Measurements from ENCODE around the gene MIPEP. TPM values are rescaled to one million over a fixed set of nuclear protein-coding genes. Genes with fewer than 3 reads are reported as not detected.
"Not testable (repeated sequence)": the region's sequence is repeated elsewhere in the genome, so short reads cannot be mapped to it uniquely, and the experiment has no call there.

Gene MIPEP
- total RNA-seq, 2 donors from 2014 or later = 26.2 to 27.1 TPM

DNA sequence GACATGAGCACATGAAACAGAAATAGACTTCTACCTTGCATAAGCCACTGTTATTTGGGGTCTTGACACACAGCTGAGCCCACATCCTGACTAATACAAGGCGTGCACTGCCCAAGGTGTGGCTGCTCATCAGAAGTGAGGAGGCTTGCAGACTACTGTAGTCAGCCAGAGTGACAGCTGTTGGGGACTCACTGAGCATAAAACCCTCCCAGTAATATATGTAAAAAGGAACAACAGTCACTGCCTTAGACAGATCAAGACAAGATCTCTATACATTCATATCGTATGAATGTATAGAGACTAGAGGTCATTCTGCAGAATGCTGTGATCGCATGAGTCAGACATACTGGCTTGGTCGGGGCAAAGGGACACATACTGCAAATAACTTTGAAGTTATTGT is 12.2 kb upstream of the MIPEP start:
- WGBS = 93% methylated on average over 4 of the region's 4 CpGs
- Histone ChIP-seq H3K36me3 (no peaks in the 10 kb centered on the region), H3K4me3 (no peak overlapping the region), H3K9me3 (no peaks in the 10 kb centered on the region), H3K27me3 (replicated peaks; ENCODE audit: insufficient read depth) (no peaks in the 10 kb centered on the region), H3K4me1 (replicated peaks) (no peaks in the 10 kb centered on the region), H3K27ac (no peak overlapping the region)
- intact Hi-C loops (cut with DNase I) = loop anchor here (5.0 kb wide), 1 partner anchor 111 kb away; no protein-coding TSS in a partner anchor
- DNase-seq (ENCODE audit: low spot score) = no peak
- no peak for TF ChIP-seq POLR2AphosphoS5 (IDR thresholded peaks at IDR 0.05)
- TF ChIP-seq, protein P1, sequence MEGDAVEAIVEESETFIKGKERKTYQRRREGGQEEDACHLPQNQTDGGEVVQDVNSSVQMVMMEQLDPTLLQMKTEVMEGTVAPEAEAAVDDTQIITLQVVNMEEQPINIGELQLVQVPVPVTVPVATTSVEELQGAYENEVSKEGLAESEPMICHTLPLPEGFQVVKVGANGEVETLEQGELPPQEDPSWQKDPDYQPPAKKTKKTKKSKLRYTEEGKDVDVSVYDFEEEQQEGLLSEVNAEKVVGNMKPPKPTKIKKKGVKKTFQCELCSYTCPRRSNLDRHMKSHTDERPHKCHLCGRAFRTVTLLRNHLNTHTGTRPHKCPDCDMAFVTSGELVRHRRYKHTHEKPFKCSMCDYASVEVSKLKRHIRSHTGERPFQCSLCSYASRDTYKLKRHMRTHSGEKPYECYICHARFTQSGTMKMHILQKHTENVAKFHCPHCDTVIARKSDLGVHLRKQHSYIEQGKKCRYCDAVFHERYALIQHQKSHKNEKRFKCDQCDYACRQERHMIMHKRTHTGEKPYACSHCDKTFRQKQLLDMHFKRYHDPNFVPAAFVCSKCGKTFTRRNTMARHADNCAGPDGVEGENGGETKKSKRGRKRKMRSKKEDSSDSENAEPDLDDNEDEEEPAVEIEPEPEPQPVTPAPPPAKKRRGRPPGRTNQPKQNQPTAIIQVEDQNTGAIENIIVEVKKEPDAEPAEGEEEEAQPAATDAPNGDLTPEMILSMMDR (IDR thresholded peaks at IDR 0.05) = no peak
- TF ChIP-seq POLR2A (IDR thresholded peaks at IDR 0.05) = no peak

DNA sequence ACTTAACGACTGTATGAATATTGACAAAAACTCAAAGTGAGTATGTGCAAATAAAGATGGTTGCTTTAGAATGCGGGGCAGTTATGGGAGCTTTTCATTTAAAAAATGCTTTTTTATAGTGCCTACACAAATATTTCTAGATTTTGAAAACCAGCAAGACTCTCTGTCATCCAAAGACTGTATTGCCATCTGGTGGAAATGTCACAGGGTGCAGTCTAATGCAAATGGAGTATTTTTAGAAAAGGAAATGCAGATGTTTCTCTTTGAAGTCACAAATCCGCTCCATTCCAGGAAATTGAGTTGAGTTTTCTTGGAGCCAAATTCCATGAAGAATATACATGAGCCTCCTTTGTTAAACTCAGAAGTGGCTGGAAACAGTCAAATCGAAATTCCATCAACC is 10.4 kb upstream of the MIPEP start:
- no peaks in the 10 kb centered on the region for H3K9me3 ChIP-seq
- intact Hi-C loops (cut with DNase I) = no loop called here
- no peaks in the 10 kb centered on the region for H3K27me3 ChIP-seq (replicated peaks; ENCODE audit: insufficient read depth)
- WGBS = 18% methylated on average over 4 of the region's 4 CpGs
- TF ChIP-seq POLR2AphosphoS5 (IDR thresholded peaks at IDR 0.05) (no peak), POLR2A (IDR thresholded peaks at IDR 0.05) (no peak)
- TF ChIP-seq, protein P1 (IDR thresholded peaks at IDR 0.05) = peak in 2 of 4 experiments; percentile 20 to 53
- H3K4me1 ChIP-seq (replicated peaks) = no peaks in the 10 kb centered on the region
- H3K27ac ChIP-seq = no peak overlapping the region
- no peak for DNase-seq (ENCODE audit: low spot score)
- no peaks in the 10 kb centered on the region for H3K36me3 ChIP-seq
- H3K4me3 ChIP-seq = no peak overlapping the region

DNA sequence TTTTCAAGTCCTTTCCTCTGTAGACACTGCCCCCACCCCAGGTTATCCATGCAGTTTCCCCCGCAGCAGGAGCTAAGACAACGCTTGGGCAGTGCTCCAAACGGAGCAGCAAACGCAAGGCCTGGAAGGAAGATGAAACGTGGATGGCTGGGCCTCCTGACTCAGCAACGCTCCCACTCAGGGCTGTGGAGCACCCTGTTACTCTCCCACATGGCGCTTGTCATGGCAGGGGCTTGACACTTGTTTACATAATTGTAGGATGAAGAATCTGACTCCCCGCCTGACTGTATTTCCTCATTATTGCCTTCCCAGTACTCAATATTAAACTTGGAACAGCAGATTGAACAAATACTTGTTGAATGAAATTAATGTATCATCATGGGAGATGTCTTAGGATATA is 8.9 kb upstream of the MIPEP start:
- Histone ChIP-seq H3K4me3 (no peak overlapping the region), H3K27me3 (replicated peaks; ENCODE audit: insufficient read depth) (no peaks in the 10 kb centered on the region), H3K4me1 (replicated peaks) (no peaks in the 10 kb centered on the region), H3K9me3 (no peaks in the 10 kb centered on the region), H3K27ac (no peak overlapping the region), H3K36me3 (no peaks in the 10 kb centered on the region)
- TF ChIP-seq POLR2AphosphoS5 (IDR thresholded peaks at IDR 0.05) (no peak), POLR2A (IDR thresholded peaks at IDR 0.05) (no peak)
- TF ChIP-seq, protein P1 (IDR thresholded peaks at IDR 0.05) = no peak
- 67% methylated on average over 8 of the region's 8 CpGs for WGBS
- intact Hi-C loops (cut with DNase I) = no loop called here
- no peak for DNase-seq (ENCODE audit: low spot score)

DNA sequence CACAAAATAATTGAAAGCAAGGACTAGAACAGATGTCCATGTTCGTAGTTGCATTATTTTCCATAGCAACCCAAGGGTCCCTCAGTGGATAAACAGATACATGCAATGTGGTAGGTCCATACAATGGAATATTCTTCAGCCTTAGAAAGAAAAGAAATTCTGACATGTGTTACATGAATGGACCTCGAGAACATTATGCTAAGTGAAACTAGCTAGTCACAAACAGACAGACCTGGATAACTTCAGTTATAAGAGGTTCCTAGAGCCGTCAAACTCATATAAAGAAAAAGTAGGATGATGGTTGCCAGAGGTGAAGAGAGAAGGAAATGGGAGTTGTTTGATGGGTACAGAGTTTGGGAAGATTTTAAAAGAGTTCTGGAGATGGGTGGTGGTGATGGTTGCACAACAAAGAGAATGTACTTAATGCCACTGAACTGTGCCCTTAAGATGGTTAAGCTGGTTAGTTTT is 8.3 kb upstream of the MIPEP start, which contains the start of gene C1QTNF9B:
Gene C1QTNF9B (minus strand): TSS at position 51 of the 468 bp plus-strand sequence.
- H3K9me3 ChIP-seq; H3K4me1 ChIP-seq (replicated peaks); H3K27ac ChIP-seq; DNase-seq (ENCODE audit: low spot score); H3K4me3 ChIP-seq; H3K27me3 ChIP-seq (replicated peaks; ENCODE audit: insufficient read depth); H3K36me3 ChIP-seq; intact Hi-C loops (cut with DNase I): not testable (repeated sequence)
- WGBS = 88% methylated on average over 3 of the region's 3 CpGs

DNA sequence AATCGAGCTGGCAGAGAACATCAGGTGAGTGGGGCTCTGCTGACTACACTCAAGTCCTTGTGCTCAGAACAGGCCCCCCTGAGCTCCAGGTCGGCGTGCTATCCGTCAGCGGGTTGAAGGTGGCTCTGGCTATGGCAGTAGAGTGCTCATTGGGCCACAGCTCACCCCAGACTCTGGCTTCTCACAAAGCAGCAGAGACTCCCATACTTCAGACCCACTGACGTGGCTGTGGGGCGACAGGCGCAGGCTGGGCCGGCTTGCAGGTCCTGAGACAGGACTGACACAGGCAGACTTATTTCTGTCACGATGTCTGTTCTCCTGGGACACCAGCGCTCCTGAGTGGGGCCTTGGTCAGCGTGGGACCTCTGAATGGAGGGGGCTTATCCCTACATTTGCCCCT is 5.5 kb upstream of the MIPEP start:
- H3K36me3 ChIP-seq; intact Hi-C loops (cut with DNase I); H3K4me1 ChIP-seq (replicated peaks); H3K4me3 ChIP-seq; DNase-seq (ENCODE audit: low spot score); H3K9me3 ChIP-seq; H3K27me3 ChIP-seq (replicated peaks; ENCODE audit: insufficient read depth); H3K27ac ChIP-seq: not testable (repeated sequence)
- 87% methylated on average over 12 of the region's 12 CpGs for WGBS

DNA sequence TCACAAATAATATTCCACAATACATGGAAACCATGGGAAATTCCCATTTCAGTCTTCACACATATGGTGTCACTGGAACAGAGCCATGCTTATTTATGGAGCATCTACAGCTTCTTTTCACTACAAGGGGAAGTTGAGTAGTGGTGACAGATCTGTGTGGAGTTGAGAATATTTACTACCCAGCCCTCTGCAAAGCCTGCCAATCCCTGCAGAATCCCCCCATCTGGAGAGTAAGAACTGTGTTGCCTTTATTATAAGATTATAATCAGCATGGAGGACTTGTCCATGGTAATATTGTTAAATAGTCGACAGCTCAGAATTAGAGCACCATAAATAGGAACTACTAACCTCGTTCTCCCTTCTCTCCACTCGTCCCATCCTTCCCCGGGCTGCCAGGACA is 4.6 kb upstream of the MIPEP start:
- H3K9me3 ChIP-seq; DNase-seq (ENCODE audit: low spot score); H3K27me3 ChIP-seq (replicated peaks; ENCODE audit: insufficient read depth); intact Hi-C loops (cut with DNase I); H3K36me3 ChIP-seq; H3K4me1 ChIP-seq (replicated peaks); H3K4me3 ChIP-seq; H3K27ac ChIP-seq: not testable (repeated sequence)
- 62% methylated on average over 2 of the region's 4 CpGs for WGBS

Measured in prostate gland (tissue), 2 donors.